Right lobe of liver (tissue), 4 donors: ENCODE results near the gene GTF3C2.

Experiments
- CTCF ChIP-seq, 4 donors: fragments of 200-600 bp in 3 of 4; fragments of 450-650 bp in 1 of 4; IDR thresholded peaks; one replicate each; pipeline versions ENCODE4 v1.5.1 to v1.8.0; 2016 to 2022; ENCODE audit warnings: antibody characterized with exemption in 4 of 4, mild to moderate bottlenecking in 2 of 4
- POLR2A ChIP-seq: fragments of 450-650 bp; IDR thresholded peaks from one replicate; pipeline ENCODE4 v1.6.1; 2017; ENCODE audit warnings: antibody characterized with exemption, mild to moderate bottlenecking
- donor health status: DM: no; HTN: no; CAD: no.
- donor health status: DM: no; HTN: no; CAD: no.
- donor health status: DM: no; HTN: yes; CAD: no.

DNA sequence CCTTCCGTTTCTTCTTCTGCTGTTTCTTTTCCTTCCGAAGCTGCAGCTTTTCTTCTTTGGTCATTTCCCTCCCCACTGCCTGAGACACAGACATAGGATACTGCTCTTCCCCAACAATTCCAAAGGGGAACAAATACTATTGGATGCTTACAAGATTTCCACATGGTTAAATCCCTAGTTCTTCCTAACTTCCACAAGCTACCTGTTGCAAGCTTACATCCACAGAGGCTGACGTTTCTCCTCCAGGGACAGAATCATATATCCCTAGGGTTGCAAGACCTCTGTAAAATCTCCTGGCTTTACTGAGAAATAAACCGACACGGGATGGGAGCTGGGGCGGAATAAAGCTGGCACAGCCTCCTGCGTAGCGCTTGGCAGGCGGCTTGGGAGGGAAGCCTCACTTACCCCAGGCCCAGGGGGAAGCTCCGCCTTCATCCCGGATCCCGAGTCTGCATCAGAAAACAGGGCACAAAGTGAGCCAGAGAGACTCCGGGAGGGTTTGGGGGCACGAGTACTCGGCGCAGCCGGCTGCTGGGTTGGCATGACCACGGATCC is 13.0 kb upstream of the GTF3C2 start:
- TF ChIP-seq CTCF (IDR thresholded peaks at IDR 0.05) (no peak), POLR2A (no peak)
